ENCODE results near the gene CCDC32. TPM values are rescaled to one million over a fixed set of nuclear protein-coding genes. Genes with fewer than 3 reads are reported as not detected.

The CCDC32 gene
- total and polyA plus RNA-seq, 12 donors, result 28.4 to 42.8 (median 37.7) TPM

GRCh38 chr15:40550341-40551037 is 14.4 kb downstream of the CCDC32 start:
- H3K27ac ChIP-seq, result no peak overlapping the region
- H3K9me3 ChIP-seq (replicated peaks in 1 of 3), result no peaks in the 10 kb centered on the region
- H3K4me1 ChIP-seq (replicated peaks in 1 of 2), result no peaks in the 10 kb centered on the region
- peaks cover 0 to 19% of the 10 kb centered on the region in 2 donors for H3K36me3 ChIP-seq (replicated peaks in 1 of 2)
- WGBS, 4 donors, result 81 to 89% (median 86%) methylated on average over 6 of the region's 6 CpGs
- no peaks in the 10 kb centered on the region for H3K27me3 ChIP-seq
- TF ChIP-seq POLR2A (IDR thresholded peaks at IDR 0.05) (no peak), CTCF (IDR thresholded peaks at IDR 0.05) (no peak)
- intact Hi-C loops (cut with DNase I), result no loop called here
- H3K4me3 ChIP-seq, result no peak overlapping the region
- no peak for DNase-seq

GRCh38 chr15:40549894-40550293 is 14.9 kb downstream of the CCDC32 start:
- Histone ChIP-seq H3K9me3 (replicated peaks in 1 of 3) (no peaks in the 10 kb centered on the region), H3K27ac (no peak overlapping the region), H3K36me3 (replicated peaks in 1 of 2) (peaks cover 0 to 16% of the 10 kb centered on the region in 2 donors), H3K4me1 (replicated peaks in 1 of 2) (no peaks in the 10 kb centered on the region), H3K27me3 (no peaks in the 10 kb centered on the region), H3K4me3 (no peak overlapping the region)
- intact Hi-C loops (cut with DNase I), result no loop called here
- 60 to 82% (median 76%) methylated on average over 7 to 9 of the region's 9 CpGs for WGBS, 4 donors
- no peak for TF ChIP-seq POLR2A (IDR thresholded peaks at IDR 0.05)
- TF ChIP-seq CTCF (IDR thresholded peaks at IDR 0.05), result no peak
- peak in 1 of 7 donors; percentile 69 for DNase-seq

GRCh38 chr15:40548610-40549009 is 16.2 kb downstream of the CCDC32 start:
- Histone ChIP-seq H3K9me3 (replicated peaks in 1 of 3) (no peaks in the 10 kb centered on the region), H3K27me3 (no peaks in the 10 kb centered on the region), H3K27ac (no peak overlapping the region), H3K4me1 (replicated peaks in 1 of 2) (no peaks in the 10 kb centered on the region), H3K4me3 (no peak overlapping the region), H3K36me3 (replicated peaks in 1 of 2) (peaks cover 0 to 16% of the 10 kb centered on the region in 2 donors)
- WGBS, 4 donors, result 88 to 96% (median 95%) methylated on average over 2 of the region's 2 CpGs
- TF ChIP-seq POLR2A (IDR thresholded peaks at IDR 0.05), result no peak
- no peak for TF ChIP-seq CTCF (IDR thresholded peaks at IDR 0.05)
- DNase-seq, result no peak
- intact Hi-C loops (cut with DNase I), result no loop called here

- Histone ChIP-seq H3K4me3 (no peak overlapping the region), H3K4me1 (replicated peaks in 1 of 2) (no peaks in the 10 kb centered on the region), H3K27me3 (no peaks in the 10 kb centered on the region), H3K27ac (no peak overlapping the region), H3K9me3 (replicated peaks in 1 of 3) (no peaks in the 10 kb centered on the region), H3K36me3 (replicated peaks in 1 of 2) (peaks cover 0 to 6% of the 10 kb centered on the region in 2 donors)
- 81 to 100% (median 90%) methylated on average over 1 of the region's 1 CpG for WGBS, 4 donors
- TF ChIP-seq POLR2A (IDR thresholded peaks at IDR 0.05) (no peak), CTCF (IDR thresholded peaks at IDR 0.05) (no peak)
- DNase-seq, result no peak
- intact Hi-C loops (cut with DNase I), result no loop called here
These were observed 19.4 kb downstream of the CCDC32 start for GRCh38 chr15:40545457-40545856.
